Measurements from ENCODE around the gene N4BP3.

The N4BP3 gene

GRCh38 chr5:178107756-178108310, 5.5 kb upstream of the N4BP3 start:
- TF ChIP-seq CTCF (IDR thresholded peaks at IDR 0.05; ENCODE audit: insufficient read depth, low read length, missing control alignments): no peak
- no peak overlapping the region for H3K4me3 ChIP-seq (ENCODE audit: low read depth, low read length)
- POLR2A ChIA-PET: interaction anchor here (0.6 kb wide), 1 partner anchor 40 kb away, joined by 3 read pairs; no protein-coding TSS in a partner anchor
- no peak for DNase-seq (ENCODE audit: low read depth, low spot score)
- CTCF ChIA-PET: no interaction called here

DNA sequence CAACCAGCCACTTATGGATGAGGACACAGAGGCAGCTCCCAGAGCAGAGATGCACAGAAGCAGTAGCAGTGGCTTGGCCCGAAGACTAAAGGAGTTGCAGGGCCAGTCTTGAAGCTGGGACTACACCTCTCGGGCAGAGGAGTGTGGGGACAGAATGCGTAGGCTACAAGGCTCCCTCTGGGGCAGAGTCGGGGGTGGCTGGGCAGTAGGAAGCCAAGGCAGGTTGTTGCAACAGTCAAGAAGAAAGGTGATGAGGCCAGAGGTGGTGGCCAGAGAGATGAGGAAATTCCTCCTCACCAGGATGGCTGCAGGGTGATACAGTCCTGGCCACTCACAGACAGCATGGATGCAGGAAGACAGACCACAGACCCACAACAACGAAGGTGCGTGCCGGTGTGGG, 4.9 kb upstream of the N4BP3 start:
- POLR2A ChIA-PET: interaction anchor here (0.6 kb wide), 1 partner anchor 39 kb away, joined by 3 read pairs; no protein-coding TSS in a partner anchor
- no peak overlapping the region for H3K4me3 ChIP-seq (ENCODE audit: low read depth, low read length)
- DNase-seq (ENCODE audit: low read depth, low spot score): no peak
- TF ChIP-seq CTCF (IDR thresholded peaks at IDR 0.05; ENCODE audit: insufficient read depth, low read length, missing control alignments): no peak
- CTCF ChIA-PET: no interaction called here

DNA sequence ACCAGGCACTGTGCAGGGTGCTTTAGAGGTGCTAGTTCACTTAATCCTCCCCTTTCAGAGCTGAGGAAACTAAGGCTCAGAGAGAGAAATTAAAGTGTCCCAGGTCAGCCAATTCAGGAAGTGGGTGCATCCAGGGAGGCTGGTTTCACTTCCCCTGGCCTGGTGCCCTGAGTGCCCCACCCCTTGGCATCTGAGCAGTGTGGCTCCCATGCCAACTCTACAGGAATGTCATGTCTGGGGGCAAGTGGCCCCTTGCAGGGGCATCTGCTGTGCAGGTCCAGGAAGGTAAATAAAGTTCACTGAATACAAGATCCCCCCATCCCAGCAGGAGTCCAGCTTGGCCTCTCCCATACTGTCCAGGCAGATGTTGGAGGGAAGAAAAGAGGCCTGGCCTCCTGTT, 4.4 kb upstream of the N4BP3 start:
- TF ChIP-seq CTCF (IDR thresholded peaks at IDR 0.05; ENCODE audit: insufficient read depth, low read length, missing control alignments): no peak
- no peak for DNase-seq (ENCODE audit: low read depth, low spot score)
- CTCF ChIA-PET: no interaction called here
- no peak overlapping the region for H3K4me3 ChIP-seq (ENCODE audit: low read depth, low read length)
- POLR2A ChIA-PET: no interaction called here

- ChIA-PET CTCF (no interaction called here), POLR2A (no interaction called here)
- no peak for DNase-seq (ENCODE audit: low read depth, low spot score)
- H3K4me3 ChIP-seq (ENCODE audit: low read depth, low read length): no peak overlapping the region
- no peak for TF ChIP-seq CTCF (IDR thresholded peaks at IDR 0.05; ENCODE audit: insufficient read depth, low read length, missing control alignments)
These were observed 2.8 kb upstream of the N4BP3 start for GRCh38 chr5:178110511-178110910.

- H3K4me3 ChIP-seq (ENCODE audit: low read depth, low read length): no peak overlapping the region
- no peak for TF ChIP-seq CTCF (IDR thresholded peaks at IDR 0.05; ENCODE audit: insufficient read depth, low read length, missing control alignments)
- POLR2A ChIA-PET: no interaction called here
- no peak for DNase-seq (ENCODE audit: low read depth, low spot score)
- CTCF ChIA-PET: no interaction called here
These were observed 1.4 kb upstream of the N4BP3 start for GRCh38 chr5:178111925-178112324.

GRCh38 chr5:178112545-178112944, 787 bp upstream of the N4BP3 start:
- no peak overlapping the region for H3K4me3 ChIP-seq (ENCODE audit: low read depth, low read length)
- POLR2A ChIA-PET: no interaction called here
- no peak for DNase-seq (ENCODE audit: low read depth, low spot score)
- CTCF ChIA-PET: no interaction called here
- no peak for TF ChIP-seq CTCF (IDR thresholded peaks at IDR 0.05; ENCODE audit: insufficient read depth, low read length, missing control alignments)

All from AG04449 (cell line).